ENCODE measurements around the gene ADARB2.

DNA sequence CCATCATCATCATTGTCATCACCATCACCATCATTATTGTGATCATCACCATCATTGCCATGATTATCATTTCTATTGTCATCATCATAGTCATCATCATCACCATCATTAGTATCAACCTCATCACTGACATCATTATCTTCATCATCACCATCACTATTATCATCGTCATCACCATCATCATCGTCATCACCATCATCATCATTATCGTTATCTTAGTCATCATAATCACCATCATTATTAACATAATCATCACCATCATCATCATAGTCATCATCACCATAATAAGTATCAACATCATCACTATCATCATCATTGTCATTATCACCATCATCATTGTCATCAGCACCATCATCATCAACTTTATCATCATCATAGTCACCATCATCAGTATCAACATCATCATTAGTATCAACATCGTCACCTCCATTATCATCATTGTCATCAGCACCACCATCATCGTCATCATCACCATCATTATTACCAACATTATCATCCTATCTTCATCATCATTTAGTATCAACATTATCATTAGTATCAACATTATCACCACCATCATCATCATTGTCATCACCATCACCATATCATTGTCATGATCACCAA lies 241.3 kb downstream of the ADARB2 start:
- TF ChIP-seq, protein P1, sequence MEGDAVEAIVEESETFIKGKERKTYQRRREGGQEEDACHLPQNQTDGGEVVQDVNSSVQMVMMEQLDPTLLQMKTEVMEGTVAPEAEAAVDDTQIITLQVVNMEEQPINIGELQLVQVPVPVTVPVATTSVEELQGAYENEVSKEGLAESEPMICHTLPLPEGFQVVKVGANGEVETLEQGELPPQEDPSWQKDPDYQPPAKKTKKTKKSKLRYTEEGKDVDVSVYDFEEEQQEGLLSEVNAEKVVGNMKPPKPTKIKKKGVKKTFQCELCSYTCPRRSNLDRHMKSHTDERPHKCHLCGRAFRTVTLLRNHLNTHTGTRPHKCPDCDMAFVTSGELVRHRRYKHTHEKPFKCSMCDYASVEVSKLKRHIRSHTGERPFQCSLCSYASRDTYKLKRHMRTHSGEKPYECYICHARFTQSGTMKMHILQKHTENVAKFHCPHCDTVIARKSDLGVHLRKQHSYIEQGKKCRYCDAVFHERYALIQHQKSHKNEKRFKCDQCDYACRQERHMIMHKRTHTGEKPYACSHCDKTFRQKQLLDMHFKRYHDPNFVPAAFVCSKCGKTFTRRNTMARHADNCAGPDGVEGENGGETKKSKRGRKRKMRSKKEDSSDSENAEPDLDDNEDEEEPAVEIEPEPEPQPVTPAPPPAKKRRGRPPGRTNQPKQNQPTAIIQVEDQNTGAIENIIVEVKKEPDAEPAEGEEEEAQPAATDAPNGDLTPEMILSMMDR (IDR thresholded peaks at IDR 0.05; ENCODE audit: low read depth, low read length, poor library complexity, severe bottlenecking) = no peak
- no peak for TF ChIP-seq EZH2phosphoT487 (IDR thresholded peaks at IDR 0.05; ENCODE audit: borderline replicate concordance, low read length)

Measured in DOHH2 (cell line).